GM10266 (cell line): ENCODE results near the gene EMP2.
A peak's percentile ranks its signal among the peaks of the same experiment; 100 is the strongest.
"Not testable (repeated sequence)": the region's sequence is repeated elsewhere in the genome, so short reads cannot be mapped to it uniquely, and the experiment has no call there.

Experiments
- DNase-seq: peaks from one replicate; pipeline ENCODE4 v3.0.0; 2012; ENCODE audit errors: extremely low spot score
- CTCF ChIP-seq: IDR thresholded peaks from 2 replicates; pipeline ENCODE4 v1.5.1; 2012; ENCODE audit warnings: mild to moderate bottlenecking, low read depth; ENCODE audit not compliant: control insufficient read depth, insufficient read depth; ENCODE audit errors: missing control alignments

Gene EMP2, protein sequence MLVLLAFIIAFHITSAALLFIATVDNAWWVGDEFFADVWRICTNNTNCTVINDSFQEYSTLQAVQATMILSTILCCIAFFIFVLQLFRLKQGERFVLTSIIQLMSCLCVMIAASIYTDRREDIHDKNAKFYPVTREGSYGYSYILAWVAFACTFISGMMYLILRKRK

DNA sequence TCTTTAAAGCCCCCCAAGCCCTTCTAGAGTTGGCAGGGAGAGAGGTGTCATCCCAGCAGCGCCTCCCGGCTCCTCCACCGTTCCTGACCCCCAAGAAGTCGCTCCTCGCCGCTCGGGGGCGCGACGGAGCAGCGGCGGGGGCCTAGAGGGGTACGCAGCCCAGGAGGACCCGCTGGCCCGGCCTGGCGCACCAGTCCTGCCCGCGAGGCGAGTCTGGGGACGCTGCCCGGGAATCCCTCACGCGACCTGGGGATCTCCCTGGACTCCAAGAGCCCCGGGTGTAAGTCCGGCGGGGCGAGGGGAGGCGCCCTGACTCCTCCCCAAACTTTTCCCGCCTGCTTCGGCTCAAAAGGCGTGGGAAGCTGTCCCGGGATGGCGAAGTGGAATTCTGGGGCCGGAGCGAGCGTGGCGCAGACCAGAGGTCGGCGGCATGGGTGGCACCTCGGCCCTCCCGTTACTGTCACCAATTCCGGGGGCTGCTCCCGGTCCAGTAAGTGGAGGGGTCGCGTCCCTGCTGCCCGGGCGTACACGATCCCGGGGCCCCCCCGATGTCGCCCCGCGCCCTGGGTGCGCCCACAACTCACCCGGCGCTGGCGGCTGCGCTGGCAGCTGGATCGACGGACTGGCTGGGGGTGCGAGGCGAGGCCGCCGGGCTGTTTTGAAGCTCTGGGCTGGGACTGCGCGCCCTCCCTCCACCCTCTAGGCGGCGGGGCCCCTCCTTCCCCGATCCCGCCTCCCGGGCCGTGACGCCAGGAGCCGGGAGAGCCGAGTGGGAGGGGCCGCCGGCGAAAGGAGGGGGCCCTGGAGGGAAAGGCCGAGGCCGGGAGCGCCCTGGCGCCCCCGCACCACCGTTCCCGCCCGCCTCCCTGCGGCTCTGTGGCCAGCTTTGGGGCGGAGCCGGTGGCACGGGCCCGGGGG lies at the start of gene EMP2:
EMP2 (minus strand) TSS at position 634 of the 918 bp plus-strand sequence. CDS start 32,981 bp downstream, outside the sequence.
- peak; percentile 26 for TF ChIP-seq CTCF
- DNase-seq = peak; percentile 65

- no peak for DNase-seq
- no peak for TF ChIP-seq CTCF
These were observed 49.2 kb upstream of the EMP2 start for GRCh38 chr16:10629592-10629963.

DNA sequence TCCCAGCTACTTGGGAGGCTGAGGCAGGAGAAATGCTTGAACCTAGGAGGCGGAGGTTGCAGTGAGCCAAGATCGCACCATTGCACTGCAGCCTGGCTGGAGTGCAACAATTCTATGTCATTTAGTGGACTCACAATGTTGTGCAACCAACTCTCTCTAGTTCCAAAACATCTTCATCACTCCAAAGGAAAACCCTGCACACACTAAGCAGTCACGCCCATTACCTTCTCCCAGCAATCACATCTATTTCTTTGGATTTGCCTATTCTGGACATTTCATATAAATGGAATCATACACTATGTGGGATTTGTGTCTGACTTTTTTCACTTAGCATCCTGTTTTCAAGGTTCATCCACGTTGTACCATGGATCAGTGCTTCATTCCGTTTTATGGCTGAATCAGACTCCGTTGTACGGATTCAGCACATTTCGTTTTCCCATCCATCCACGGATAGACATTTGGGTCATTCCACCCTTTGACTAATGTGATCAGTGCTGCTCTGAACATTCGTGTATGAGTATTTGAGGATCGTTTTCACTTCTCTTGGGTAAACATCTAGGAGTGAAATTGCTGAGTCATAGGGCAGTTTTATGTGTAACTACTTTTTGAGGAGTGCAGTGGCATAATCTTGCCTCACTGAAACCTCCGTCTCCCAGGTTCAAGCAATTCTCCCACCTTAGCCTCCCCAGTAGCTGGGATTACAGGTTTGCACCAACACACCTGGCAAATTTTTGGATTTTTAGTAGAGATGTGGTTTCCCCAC lies 45.4 kb upstream of the EMP2 start:
- no peak for TF ChIP-seq CTCF
- no peak for DNase-seq

- no peak for TF ChIP-seq CTCF
- DNase-seq = no peak
These were observed 44.1 kb upstream of the EMP2 start for GRCh38 chr16:10624527-10624926.

DNA sequence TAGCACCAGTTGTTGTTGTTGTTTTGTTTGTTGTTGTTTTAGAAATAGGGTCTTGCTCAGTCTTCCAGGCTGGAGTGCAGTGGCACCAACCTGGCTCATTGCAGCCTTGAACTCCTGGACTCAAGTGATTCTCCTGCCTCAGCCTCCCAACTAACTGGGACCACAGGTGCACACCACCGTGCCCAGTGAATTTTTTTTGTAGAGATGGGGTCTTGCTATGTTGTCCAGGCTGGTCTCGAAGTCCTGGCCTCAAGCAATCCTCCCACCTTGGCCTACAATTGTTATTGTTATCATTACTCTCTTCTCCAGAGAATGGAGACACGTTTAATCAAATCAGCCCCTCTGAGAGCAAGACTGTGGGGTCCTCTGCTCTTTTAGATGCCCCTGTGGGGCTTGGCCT lies 42.7 kb upstream of the EMP2 start:
- no peak for TF ChIP-seq CTCF
- no peak for DNase-seq

GRCh38 chr16:10622036-10622921 lies 41.9 kb upstream of the EMP2 start:
- DNase-seq = no peak
- no peak for TF ChIP-seq CTCF

GRCh38 chr16:10621216-10621949 lies 41.0 kb upstream of the EMP2 start:
- not testable (repeated sequence) for DNase-seq
